A549 (cell line): ENCODE data around the gene TENM3.

Source experiments
- ELK1 ChIP-seq: fragments of 150-350 bp; IDR thresholded peaks from 2 replicates; pipeline ENCODE4 v1.6.1; 2014; ENCODE audit warnings: low read depth, mild to moderate bottlenecking, low read length
- EP300 ChIP-seq, 2 experiments: fragments of >200 bp; sonication (Bioruptor Twin); formaldehyde crosslinking; IDR thresholded peaks; 2 replicates in 1 of 2; 3 replicates in 1 of 2; pipeline ENCODE4 v1.6.1; 2016 to 2017
- RCOR1 ChIP-seq: fragments of 150-350 bp; IDR thresholded peaks from 2 replicates; pipeline ENCODE4 v1.6.1; 2014; ENCODE audit warnings: antibody characterized with exemption, low read length, low read depth

GRCh38 chr4:182846036-182846435 lies 602.8 kb downstream of the TENM3 start:
- TF ChIP-seq EP300 (IDR thresholded peaks at IDR 0.05) (no peak), ELK1 (no peak), RCOR1 (no peak)
